ENCODE measurements around the gene MRPL46. TPM values are rescaled to one million over a fixed set of nuclear protein-coding genes. Genes with fewer than 3 reads are reported as not detected.

MRPL46 gene
- total and polyA plus RNA-seq, 2 experiments from 2014 or later, result 20.9 to 39.1 TPM

- DNase-seq (ENCODE audit: low spot score), result no peak
- ATAC-seq, result no peak
- Mint-ChIP-seq H3K4me1 (peaks cover 5% of the 10 kb centered on the region), H3K4me3 (no peak overlapping the region), H3K36me3 (ENCODE audit: low read depth) (no peaks in the 10 kb centered on the region), H3K9me3 (peaks cover 13% of the 10 kb centered on the region), H3K27ac (no peak overlapping the region), H3K27me3 (ENCODE audit: insufficient read depth, low read depth, poor library complexity) (peaks cover 6% of the 10 kb centered on the region)
- Histone ChIP-seq H4K20me1 (replicated peaks; ENCODE audit: insufficient read depth) (no peaks in the 10 kb centered on the region), H3K4me1 (ENCODE audit: insufficient read depth) (no peaks in the 10 kb centered on the region), H3K27ac (ENCODE audit: low read depth) (no peak overlapping the region), H2AFZ (no peak overlapping the region), H3K9me2 (ENCODE audit: insufficient read depth) (no peaks in the 10 kb centered on the region), H3F3A (replicated peaks; ENCODE audit: low read depth) (no peaks in the 10 kb centered on the region), H3K36me3 (ENCODE audit: insufficient read depth) (0 out of 2 replicates have a peak, but pooled peaks cover 3% of the 10 kb centered on the region), H3K79me2 (replicated peaks; ENCODE audit: insufficient read depth) (no peaks in the 10 kb centered on the region), H3K4me3 (no peak overlapping the region), H3K27me3 (ENCODE audit: insufficient read depth) (peaks cover 7% of the 10 kb centered on the region), H3K4me2 (no peak overlapping the region)
- TF ChIP-seq CTCF (conservative IDR thresholded peaks at IDR 0.05; ENCODE audit: low read depth in 2 of 2), result no peak
- TF ChIP-seq, protein P1, sequence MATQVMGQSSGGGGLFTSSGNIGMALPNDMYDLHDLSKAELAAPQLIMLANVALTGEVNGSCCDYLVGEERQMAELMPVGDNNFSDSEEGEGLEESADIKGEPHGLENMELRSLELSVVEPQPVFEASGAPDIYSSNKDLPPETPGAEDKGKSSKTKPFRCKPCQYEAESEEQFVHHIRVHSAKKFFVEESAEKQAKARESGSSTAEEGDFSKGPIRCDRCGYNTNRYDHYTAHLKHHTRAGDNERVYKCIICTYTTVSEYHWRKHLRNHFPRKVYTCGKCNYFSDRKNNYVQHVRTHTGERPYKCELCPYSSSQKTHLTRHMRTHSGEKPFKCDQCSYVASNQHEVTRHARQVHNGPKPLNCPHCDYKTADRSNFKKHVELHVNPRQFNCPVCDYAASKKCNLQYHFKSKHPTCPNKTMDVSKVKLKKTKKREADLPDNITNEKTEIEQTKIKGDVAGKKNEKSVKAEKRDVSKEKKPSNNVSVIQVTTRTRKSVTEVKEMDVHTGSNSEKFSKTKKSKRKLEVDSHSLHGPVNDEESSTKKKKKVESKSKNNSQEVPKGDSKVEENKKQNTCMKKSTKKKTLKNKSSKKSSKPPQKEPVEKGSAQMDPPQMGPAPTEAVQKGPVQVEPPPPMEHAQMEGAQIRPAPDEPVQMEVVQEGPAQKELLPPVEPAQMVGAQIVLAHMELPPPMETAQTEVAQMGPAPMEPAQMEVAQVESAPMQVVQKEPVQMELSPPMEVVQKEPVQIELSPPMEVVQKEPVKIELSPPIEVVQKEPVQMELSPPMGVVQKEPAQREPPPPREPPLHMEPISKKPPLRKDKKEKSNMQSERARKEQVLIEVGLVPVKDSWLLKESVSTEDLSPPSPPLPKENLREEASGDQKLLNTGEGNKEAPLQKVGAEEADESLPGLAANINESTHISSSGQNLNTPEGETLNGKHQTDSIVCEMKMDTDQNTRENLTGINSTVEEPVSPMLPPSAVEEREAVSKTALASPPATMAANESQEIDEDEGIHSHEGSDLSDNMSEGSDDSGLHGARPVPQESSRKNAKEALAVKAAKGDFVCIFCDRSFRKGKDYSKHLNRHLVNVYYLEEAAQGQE (IDR thresholded peaks at IDR 0.05; ENCODE audit: unreplicated experiment), result no peak
- no peak for TF ChIP-seq ZNF331 (CRISPR knock-in tag; IDR thresholded peaks at IDR 0.05; ENCODE audit: low read depth)
- TF ChIP-seq, protein P2, sequence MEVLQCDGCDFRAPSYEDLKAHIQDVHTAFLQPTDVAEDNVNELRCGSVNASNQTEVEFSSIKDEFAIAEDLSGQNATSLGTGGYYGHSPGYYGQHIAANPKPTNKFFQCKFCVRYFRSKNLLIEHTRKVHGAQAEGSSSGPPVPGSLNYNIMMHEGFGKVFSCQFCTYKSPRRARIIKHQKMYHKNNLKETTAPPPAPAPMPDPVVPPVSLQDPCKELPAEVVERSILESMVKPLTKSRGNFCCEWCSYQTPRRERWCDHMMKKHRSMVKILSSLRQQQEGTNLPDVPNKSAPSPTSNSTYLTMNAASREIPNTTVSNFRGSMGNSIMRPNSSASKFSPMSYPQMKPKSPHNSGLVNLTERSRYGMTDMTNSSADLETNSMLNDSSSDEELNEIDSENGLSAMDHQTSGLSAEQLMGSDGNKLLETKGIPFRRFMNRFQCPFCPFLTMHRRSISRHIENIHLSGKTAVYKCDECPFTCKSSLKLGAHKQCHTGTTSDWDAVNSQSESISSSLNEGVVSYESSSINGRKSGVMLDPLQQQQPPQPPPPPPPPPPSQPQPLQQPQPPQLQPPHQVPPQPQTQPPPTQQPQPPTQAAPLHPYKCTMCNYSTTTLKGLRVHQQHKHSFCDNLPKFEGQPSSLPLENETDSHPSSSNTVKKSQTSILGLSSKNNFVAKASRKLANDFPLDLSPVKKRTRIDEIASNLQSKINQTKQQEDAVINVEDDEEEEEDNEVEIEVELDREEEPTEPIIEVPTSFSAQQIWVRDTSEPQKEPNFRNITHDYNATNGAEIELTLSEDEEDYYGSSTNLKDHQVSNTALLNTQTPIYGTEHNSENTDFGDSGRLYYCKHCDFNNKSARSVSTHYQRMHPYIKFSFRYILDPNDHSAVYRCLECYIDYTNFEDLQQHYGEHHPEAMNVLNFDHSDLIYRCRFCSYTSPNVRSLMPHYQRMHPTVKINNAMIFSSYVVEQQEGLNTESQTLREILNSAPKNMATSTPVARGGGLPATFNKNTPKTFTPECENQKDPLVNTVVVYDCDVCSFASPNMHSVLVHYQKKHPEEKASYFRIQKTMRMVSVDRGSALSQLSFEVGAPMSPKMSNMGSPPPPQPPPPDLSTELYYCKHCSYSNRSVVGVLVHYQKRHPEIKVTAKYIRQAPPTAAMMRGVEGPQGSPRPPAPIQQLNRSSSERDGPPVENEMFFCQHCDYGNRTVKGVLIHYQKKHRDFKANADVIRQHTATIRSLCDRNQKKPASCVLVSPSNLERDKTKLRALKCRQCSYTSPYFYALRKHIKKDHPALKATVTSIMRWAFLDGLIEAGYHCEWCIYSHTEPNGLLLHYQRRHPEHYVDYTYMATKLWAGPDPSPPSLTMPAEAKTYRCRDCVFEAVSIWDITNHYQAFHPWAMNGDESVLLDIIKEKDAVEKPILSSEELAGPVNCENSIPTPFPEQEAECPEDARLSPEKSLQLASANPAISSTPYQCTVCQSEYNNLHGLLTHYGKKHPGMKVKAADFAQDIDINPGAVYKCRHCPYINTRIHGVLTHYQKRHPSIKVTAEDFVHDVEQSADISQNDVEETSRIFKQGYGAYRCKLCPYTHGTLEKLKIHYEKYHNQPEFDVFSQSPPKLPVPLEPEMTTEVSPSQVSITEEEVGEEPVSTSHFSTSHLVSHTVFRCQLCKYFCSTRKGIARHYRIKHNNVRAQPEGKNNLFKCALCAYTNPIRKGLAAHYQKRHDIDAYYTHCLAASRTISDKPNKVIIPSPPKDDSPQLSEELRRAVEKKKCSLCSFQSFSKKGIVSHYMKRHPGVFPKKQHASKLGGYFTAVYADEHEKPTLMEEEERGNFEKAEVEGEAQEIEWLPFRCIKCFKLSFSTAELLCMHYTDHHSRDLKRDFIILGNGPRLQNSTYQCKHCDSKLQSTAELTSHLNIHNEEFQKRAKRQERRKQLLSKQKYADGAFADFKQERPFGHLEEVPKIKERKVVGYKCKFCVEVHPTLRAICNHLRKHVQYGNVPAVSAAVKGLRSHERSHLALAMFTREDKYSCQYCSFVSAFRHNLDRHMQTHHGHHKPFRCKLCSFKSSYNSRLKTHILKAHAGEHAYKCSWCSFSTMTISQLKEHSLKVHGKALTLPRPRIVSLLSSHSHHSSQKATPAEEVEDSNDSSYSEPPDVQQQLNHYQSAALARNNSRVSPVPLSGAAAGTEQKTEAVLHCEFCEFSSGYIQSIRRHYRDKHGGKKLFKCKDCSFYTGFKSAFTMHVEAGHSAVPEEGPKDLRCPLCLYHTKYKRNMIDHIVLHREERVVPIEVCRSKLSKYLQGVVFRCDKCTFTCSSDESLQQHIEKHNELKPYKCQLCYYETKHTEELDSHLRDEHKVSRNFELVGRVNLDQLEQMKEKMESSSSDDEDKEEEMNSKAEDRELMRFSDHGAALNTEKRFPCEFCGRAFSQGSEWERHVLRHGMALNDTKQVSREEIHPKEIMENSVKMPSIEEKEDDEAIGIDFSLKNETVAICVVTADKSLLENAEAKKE (CRISPR knock-in tag; IDR thresholded peaks at IDR 0.05), result no peak
- no peak for TF ChIP-seq EZH2phosphoT487 (IDR thresholded peaks at IDR 0.05; ENCODE audit: unreplicated experiment)
- TF ChIP-seq ETS1 (IDR thresholded peaks at IDR 0.05), result no peak
- TF ChIP-seq CREB1 (CRISPR knock-in tag; IDR thresholded peaks at IDR 0.05; ENCODE audit: low read depth), result no peak
- TF ChIP-seq NANOG (IDR thresholded peaks at IDR 0.05; ENCODE audit: borderline replicate concordance), result no peak
- no peak for TF ChIP-seq ZNF114 (CRISPR knock-in tag; IDR thresholded peaks at IDR 0.05)
- TF ChIP-seq STAT1 (IDR thresholded peaks at IDR 0.05; ENCODE audit: unreplicated experiment), result no peak
- TF ChIP-seq POLR2AphosphoS5 (IDR thresholded peaks at IDR 0.05; ENCODE audit: low read depth), result no peak
- TF ChIP-seq EZH2 (IDR thresholded peaks at IDR 0.05; ENCODE audit: low read depth, unreplicated experiment), result no peak
- no peak for TF ChIP-seq JUNB (IDR thresholded peaks at IDR 0.05; ENCODE audit: unreplicated experiment)
Measured at GRCh38 chr15:88447206-88447605, 20.0 kb downstream of the MRPL46 start.
